Epithelial cell of esophagus (primary cell): ENCODE data around the gene HS6ST3.

Experiments used
- DNase-seq: peaks from one replicate; pipeline ENCODE4 v3.0.0; 2010; ENCODE audit warnings: low read depth
- H3K4me3 ChIP-seq: 2 replicates; pipeline ENCODE4 v1.5.1; 2011; ENCODE audit warnings: mild to moderate bottlenecking, low read length, control low read depth
- TF ChIP-seq, protein P1 (sequence below): IDR thresholded peaks from 2 replicates; pipeline ENCODE4 v1.5.1; 2011; ENCODE audit warnings: low read depth, mild to moderate bottlenecking, low read length, control low read depth, inconsistent platforms; ENCODE audit not compliant: insufficient read depth; ENCODE audit errors: missing control alignments

The HS6ST3 gene

DNA sequence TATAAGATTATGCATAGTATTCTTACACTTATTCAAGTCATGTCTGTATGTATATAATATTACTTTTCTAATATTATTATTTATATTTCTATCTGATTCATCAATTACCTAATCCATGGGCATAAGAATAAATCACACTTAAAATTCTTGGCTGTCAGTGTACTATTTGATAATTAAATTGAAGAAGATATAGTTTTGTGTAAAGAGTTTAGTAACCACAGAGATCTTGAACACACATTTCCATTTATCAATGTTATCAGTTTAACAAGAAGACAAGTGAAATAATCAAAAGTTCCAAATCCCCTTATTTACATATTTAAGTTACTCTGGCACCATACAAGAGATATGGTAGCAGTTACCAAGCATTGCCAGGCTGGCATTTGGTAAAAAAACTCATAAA, 659.9 kb downstream of the HS6ST3 start:
- TF ChIP-seq, protein P1, sequence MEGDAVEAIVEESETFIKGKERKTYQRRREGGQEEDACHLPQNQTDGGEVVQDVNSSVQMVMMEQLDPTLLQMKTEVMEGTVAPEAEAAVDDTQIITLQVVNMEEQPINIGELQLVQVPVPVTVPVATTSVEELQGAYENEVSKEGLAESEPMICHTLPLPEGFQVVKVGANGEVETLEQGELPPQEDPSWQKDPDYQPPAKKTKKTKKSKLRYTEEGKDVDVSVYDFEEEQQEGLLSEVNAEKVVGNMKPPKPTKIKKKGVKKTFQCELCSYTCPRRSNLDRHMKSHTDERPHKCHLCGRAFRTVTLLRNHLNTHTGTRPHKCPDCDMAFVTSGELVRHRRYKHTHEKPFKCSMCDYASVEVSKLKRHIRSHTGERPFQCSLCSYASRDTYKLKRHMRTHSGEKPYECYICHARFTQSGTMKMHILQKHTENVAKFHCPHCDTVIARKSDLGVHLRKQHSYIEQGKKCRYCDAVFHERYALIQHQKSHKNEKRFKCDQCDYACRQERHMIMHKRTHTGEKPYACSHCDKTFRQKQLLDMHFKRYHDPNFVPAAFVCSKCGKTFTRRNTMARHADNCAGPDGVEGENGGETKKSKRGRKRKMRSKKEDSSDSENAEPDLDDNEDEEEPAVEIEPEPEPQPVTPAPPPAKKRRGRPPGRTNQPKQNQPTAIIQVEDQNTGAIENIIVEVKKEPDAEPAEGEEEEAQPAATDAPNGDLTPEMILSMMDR: no peak
- H3K4me3 ChIP-seq: no peak overlapping the region
- DNase-seq: no peak

DNA sequence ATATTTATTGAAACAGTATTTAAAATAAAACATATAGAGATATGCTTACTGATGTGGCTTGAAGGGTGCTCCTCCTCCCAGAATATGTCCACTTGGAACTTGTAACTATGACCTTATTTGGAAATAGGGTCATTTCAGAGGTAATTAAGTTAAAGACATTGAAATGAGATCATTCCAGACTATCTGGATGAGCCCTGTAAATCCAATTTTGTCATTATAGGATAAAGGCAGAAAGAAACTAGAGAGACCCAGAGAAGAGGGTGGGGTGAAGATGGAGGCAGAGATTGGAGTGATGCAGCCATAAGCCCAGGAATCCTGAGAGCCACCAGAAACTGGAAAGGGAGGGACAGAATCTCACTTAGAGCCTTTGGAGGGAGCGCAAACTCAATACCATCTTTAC, 661.2 kb downstream of the HS6ST3 start:
- no peak overlapping the region for H3K4me3 ChIP-seq
- DNase-seq: no peak
- TF ChIP-seq, protein P1: no peak

DNA sequence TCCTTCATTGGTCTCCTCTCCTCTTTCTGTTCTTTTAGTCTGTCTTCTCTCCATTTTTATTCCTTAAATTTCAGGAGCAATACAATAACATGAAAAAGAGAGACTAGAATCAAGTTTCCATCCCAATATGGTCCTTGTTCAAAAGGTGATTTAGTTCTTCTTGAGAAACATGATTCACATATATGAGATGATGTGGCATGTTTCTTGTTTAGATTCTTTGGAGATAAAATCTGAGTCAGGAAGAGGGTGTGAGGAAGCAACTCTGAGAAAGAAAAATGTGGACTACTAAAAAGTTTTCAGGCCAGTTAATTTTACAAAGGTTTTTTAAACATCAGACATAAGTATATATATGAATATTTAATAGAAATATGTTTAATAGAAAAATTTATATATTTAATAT, 673.0 kb downstream of the HS6ST3 start:
- TF ChIP-seq, protein P1: no peak
- no peak overlapping the region for H3K4me3 ChIP-seq
- DNase-seq: peak; percentile 42

DNA sequence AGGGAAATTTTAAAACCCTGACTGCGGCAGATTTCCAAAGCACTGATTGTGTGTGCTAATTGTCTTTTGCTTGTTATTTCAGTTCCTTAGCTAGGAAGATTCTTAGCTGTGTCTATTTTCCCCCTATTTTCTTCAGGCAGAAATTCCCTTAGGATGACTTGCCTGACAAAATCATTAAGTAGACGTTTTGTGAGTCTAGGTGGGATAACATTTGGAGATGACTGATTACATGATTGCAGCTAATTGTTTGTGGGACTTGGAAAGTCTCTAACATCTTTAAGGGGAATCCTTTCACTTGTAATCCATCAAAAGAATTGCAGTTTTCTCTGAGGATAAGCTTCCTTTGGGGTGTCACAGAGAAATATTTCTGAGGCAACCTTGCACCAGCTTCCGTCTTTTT, 676.4 kb downstream of the HS6ST3 start:
- no peak for DNase-seq
- TF ChIP-seq, protein P1: no peak
- H3K4me3 ChIP-seq: no peak overlapping the region

DNA sequence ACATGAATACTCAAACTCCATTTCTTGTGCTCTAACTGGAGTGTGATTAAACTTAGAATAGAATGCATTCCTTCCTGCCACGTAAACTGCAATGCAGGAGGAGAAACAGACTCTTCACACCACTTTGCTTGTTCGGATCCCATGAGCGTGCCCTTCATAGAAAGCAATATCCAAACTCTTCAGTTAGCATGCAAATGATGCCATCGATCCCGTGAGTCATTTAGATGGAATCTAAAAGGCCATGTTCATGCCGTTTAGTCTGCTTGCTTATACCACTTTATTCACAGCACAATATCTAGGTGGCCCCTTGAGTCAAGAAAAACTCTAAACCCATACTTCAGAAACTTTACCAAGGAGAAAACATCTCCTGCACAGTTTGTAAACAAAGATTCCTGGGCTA, 678.6 kb downstream of the HS6ST3 start:
- TF ChIP-seq, protein P1: no peak
- DNase-seq: no peak
- H3K4me3 ChIP-seq: no peak overlapping the region

DNA sequence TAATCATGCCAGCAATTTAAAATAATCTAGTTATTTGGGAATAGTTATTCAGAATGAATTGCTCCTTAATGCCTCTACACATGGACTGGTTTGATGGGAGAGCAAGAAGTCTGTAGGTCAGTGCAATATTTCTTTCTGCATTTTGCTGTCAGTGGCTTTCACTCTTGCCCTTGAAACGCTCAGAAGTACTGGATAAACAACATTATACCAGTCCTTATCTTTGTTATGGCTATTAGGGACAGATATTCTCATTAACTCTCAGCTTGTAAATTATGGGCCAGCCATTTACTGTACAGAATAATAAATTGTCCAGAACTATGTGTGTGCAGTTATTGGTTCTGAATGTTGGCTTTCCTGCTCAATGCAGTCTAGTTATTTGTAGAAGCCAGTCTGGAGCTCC, 680.0 kb downstream of the HS6ST3 start:
- no peak for DNase-seq
- TF ChIP-seq, protein P1: no peak
- H3K4me3 ChIP-seq: no peak overlapping the region

DNA sequence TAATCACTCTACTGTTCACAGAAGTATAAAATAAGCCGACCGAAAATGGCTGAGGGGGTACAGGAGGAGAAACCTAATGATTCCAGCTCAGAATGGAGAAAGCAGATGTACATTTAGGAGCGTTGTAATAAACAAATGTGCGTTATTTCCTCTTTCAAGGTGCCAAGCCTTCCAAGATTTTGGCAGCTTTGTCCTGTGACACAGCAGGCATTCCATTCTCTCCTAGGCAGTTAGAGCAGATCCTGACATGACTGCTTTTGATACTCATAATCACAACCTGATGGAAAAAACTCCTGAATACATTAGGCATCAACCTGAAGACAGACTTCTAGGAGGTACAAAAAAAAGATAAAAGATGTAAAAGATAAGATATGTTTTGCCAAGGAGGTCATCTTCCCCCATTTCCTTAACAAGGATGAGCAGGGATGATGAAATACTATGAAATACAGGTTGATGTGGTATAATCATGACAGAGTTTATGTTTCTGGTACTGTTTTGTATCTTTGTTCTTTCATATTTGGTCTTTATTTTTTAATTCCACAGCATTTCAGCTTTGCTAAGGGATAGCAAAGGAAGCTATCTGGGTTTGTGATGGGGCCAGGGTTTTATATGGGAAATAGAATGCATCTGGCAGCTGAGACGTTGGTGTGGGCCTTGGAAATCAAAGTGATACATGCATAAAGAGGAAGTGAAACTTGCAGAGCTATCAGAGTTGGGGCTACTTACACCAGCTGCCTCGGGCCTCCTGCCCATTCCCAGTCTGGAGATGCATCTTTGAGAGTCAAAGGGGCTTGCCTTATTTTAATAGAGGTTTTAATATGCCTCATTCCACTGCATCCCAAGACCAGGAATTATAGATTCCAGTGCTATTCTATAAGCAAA, 681.8 kb downstream of the HS6ST3 start:
- peak; percentile 66 for DNase-seq
- no peak overlapping the region for H3K4me3 ChIP-seq
- TF ChIP-seq, protein P1: no peak
